Measurements from ENCODE around the gene NRXN3.

Gene NRXN3

GRCh38 chr14:79540394-79540793 is 1370.2 kb downstream of the NRXN3 start:
- DNase-seq (ENCODE audit: low read depth in 2 of 2) = no peak

- no peak for DNase-seq (ENCODE audit: low read depth in 2 of 2)
Measured at GRCh38 chr14:79542121-79542520, 1371.9 kb downstream of the NRXN3 start.

GRCh38 chr14:79543348-79543747 is 1373.2 kb downstream of the NRXN3 start:
- DNase-seq (ENCODE audit: low read depth in 2 of 2) = no peak

GRCh38 chr14:79543967-79544697 is 1374.0 kb downstream of the NRXN3 start:
- DNase-seq (ENCODE audit: low read depth in 2 of 2) = no peak

- DNase-seq (ENCODE audit: low read depth in 2 of 2) = no peak
Measured at GRCh38 chr14:79544698-79545070, 1374.5 kb downstream of the NRXN3 start.

- DNase-seq (ENCODE audit: low read depth in 2 of 2) = no peak
Measured at GRCh38 chr14:79548836-79549235, 1378.7 kb downstream of the NRXN3 start.

GRCh38 chr14:79549515-79549914 is 1379.3 kb downstream of the NRXN3 start:
- DNase-seq (ENCODE audit: low read depth in 2 of 2) = no peak

- DNase-seq (ENCODE audit: low read depth in 2 of 2) = no peak
Measured at GRCh38 chr14:79551523-79551922, 1381.3 kb downstream of the NRXN3 start.

- no peak for DNase-seq (ENCODE audit: low read depth in 2 of 2)
Measured at GRCh38 chr14:79552778-79553177, 1382.6 kb downstream of the NRXN3 start.

GRCh38 chr14:79554816-79555215 is 1384.6 kb downstream of the NRXN3 start:
- no peak for DNase-seq (ENCODE audit: low read depth in 2 of 2)

- DNase-seq (ENCODE audit: low read depth in 2 of 2) = no peak
Measured at GRCh38 chr14:79555429-79555828, 1385.3 kb downstream of the NRXN3 start.

- DNase-seq (ENCODE audit: low read depth in 2 of 2) = no peak
Measured at GRCh38 chr14:79557309-79557708, 1387.1 kb downstream of the NRXN3 start.

- DNase-seq (ENCODE audit: low read depth in 2 of 2) = no peak
Measured at GRCh38 chr14:79562185-79562584, 1392.0 kb downstream of the NRXN3 start.

GRCh38 chr14:79564371-79564770 is 1394.2 kb downstream of the NRXN3 start:
- no peak for DNase-seq (ENCODE audit: low read depth in 2 of 2)

- no peak for DNase-seq (ENCODE audit: low read depth in 2 of 2)
Measured at GRCh38 chr14:79567306-79567705, 1397.1 kb downstream of the NRXN3 start.

- no peak for DNase-seq (ENCODE audit: low read depth in 2 of 2)
Measured at GRCh38 chr14:79568594-79568993, 1398.4 kb downstream of the NRXN3 start.

- no peak for DNase-seq (ENCODE audit: low read depth in 2 of 2)
Measured at GRCh38 chr14:79569072-79569471, 1398.9 kb downstream of the NRXN3 start.

- no peak for DNase-seq (ENCODE audit: low read depth in 2 of 2)
Measured at GRCh38 chr14:79570648-79571047, 1400.5 kb downstream of the NRXN3 start.

GRCh38 chr14:79571366-79571765 is 1401.2 kb downstream of the NRXN3 start:
- DNase-seq (ENCODE audit: low read depth in 2 of 2) = no peak

- no peak for DNase-seq (ENCODE audit: low read depth in 2 of 2)
Measured at GRCh38 chr14:79573486-79573885, 1403.3 kb downstream of the NRXN3 start.

- DNase-seq (ENCODE audit: low read depth in 2 of 2) = no peak
Measured at GRCh38 chr14:79575032-79575431, 1404.9 kb downstream of the NRXN3 start.

GRCh38 chr14:79576424-79576823 is 1406.3 kb downstream of the NRXN3 start:
- no peak for DNase-seq (ENCODE audit: low read depth in 2 of 2)

GRCh38 chr14:79578470-79578869 is 1408.3 kb downstream of the NRXN3 start:
- no peak for DNase-seq (ENCODE audit: low read depth in 2 of 2)

GRCh38 chr14:79580414-79580813 is 1410.2 kb downstream of the NRXN3 start:
- no peak for DNase-seq (ENCODE audit: low read depth in 2 of 2)

All from stimulated activated CD8-positive, alpha-beta memory T cell treated with anti-CD3 and anti-CD28 coated beads, Interleukin-15, amount 100 ng/mL, for 4 hours (primary cell).